ENCODE data around the gene NEMP1.
"Not testable (repeated sequence)": the region's sequence is repeated elsewhere in the genome, so short reads cannot be mapped to it uniquely, and the experiment has no call there.

Gene NEMP1

GRCh38 chr12:57072661-57073060, 5.9 kb downstream of the NEMP1 start:
- in situ Hi-C loops (cut with MboI; ENCODE audit: low pct_unique_long_range_greater_than_20kb, low sequenced_read_pairs): no loop called here
- no peak for DNase-seq

GRCh38 chr12:57069523-57069922, 9.1 kb downstream of the NEMP1 start:
- in situ Hi-C loops (cut with MboI; ENCODE audit: low pct_unique_long_range_greater_than_20kb, low sequenced_read_pairs): no loop called here
- DNase-seq: peak; percentile 88

GRCh38 chr12:57066245-57066644, 12.3 kb downstream of the NEMP1 start:
- in situ Hi-C loops (cut with MboI; ENCODE audit: low pct_unique_long_range_greater_than_20kb, low sequenced_read_pairs): no loop called here
- no peak for DNase-seq

- in situ Hi-C loops (cut with MboI; ENCODE audit: low pct_unique_long_range_greater_than_20kb, low sequenced_read_pairs): no loop called here
- DNase-seq: no peak
Observed at GRCh38 chr12:57063991-57064685, 14.5 kb downstream of the NEMP1 start.

- DNase-seq: no peak
- in situ Hi-C loops (cut with MboI; ENCODE audit: low pct_unique_long_range_greater_than_20kb, low sequenced_read_pairs): no loop called here
Observed at GRCh38 chr12:57058454-57058853, 20.1 kb downstream of the NEMP1 start.

- no peak for DNase-seq
- in situ Hi-C loops (cut with MboI; ENCODE audit: low pct_unique_long_range_greater_than_20kb, low sequenced_read_pairs): no loop called here
Observed at GRCh38 chr12:57057067-57057751, 21.4 kb downstream of the NEMP1 start.

GRCh38 chr12:57055824-57056223, 22.8 kb downstream of the NEMP1 start:
- in situ Hi-C loops (cut with MboI; ENCODE audit: low pct_unique_long_range_greater_than_20kb, low sequenced_read_pairs): no loop called here
- DNase-seq: no peak

- in situ Hi-C loops (cut with MboI; ENCODE audit: low pct_unique_long_range_greater_than_20kb, low sequenced_read_pairs); DNase-seq: not testable (repeated sequence)
Observed at GRCh38 chr12:57053901-57054300, 24.7 kb downstream of the NEMP1 start.

- DNase-seq; in situ Hi-C loops (cut with MboI; ENCODE audit: low pct_unique_long_range_greater_than_20kb, low sequenced_read_pairs): not testable (repeated sequence)
Observed at GRCh38 chr12:57053146-57053545, 25.4 kb downstream of the NEMP1 start.

- in situ Hi-C loops (cut with MboI; ENCODE audit: low pct_unique_long_range_greater_than_20kb, low sequenced_read_pairs): no loop called here
Observed at GRCh38 chr12:57051011-57051410, 27.6 kb downstream of the NEMP1 start.

GRCh38 chr12:57049890-57050289, 28.7 kb downstream of the NEMP1 start, which contains the start of gene MYO1A:
TSS of gene MYO1A (minus strand) at chr12:57050129. CDS start at chr12:57048323, 1,806 bp downstream.
- no peak for DNase-seq
- in situ Hi-C loops (cut with MboI; ENCODE audit: low pct_unique_long_range_greater_than_20kb, low sequenced_read_pairs): no loop called here

More at GRCh38 chr12:57051011-57051410, 27.6 kb downstream of the NEMP1 start:
- DNase-seq: no peak

- in situ Hi-C loops (cut with MboI; ENCODE audit: low pct_unique_long_range_greater_than_20kb, low sequenced_read_pairs): no loop called here
- no peak for DNase-seq
Observed at GRCh38 chr12:57049119-57049446, 29.5 kb downstream of the NEMP1 start.

GRCh38 chr12:57048423-57049118, 30.0 kb downstream of the NEMP1 start:
- in situ Hi-C loops (cut with MboI; ENCODE audit: low pct_unique_long_range_greater_than_20kb, low sequenced_read_pairs): no loop called here
- no peak for DNase-seq

GRCh38 chr12:57047981-57048380, 30.6 kb downstream of the NEMP1 start:
- DNase-seq: no peak

GRCh38 chr12:57046947-57047890, 31.4 kb downstream of the NEMP1 start:
- in situ Hi-C loops (cut with MboI; ENCODE audit: low pct_unique_long_range_greater_than_20kb, low sequenced_read_pairs): no loop called here
- DNase-seq: no peak

More at GRCh38 chr12:57047981-57048380, 30.6 kb downstream of the NEMP1 start:
- in situ Hi-C loops (cut with MboI; ENCODE audit: low pct_unique_long_range_greater_than_20kb, low sequenced_read_pairs): no loop called here

- no peak for DNase-seq
- in situ Hi-C loops (cut with MboI; ENCODE audit: low pct_unique_long_range_greater_than_20kb, low sequenced_read_pairs): no loop called here
Observed at GRCh38 chr12:57046086-57046791, 32.4 kb downstream of the NEMP1 start.

GRCh38 chr12:57044889-57045288, 33.7 kb downstream of the NEMP1 start:
- DNase-seq: no peak
- in situ Hi-C loops (cut with MboI; ENCODE audit: low pct_unique_long_range_greater_than_20kb, low sequenced_read_pairs): no loop called here

- DNase-seq: no peak
- in situ Hi-C loops (cut with MboI; ENCODE audit: low pct_unique_long_range_greater_than_20kb, low sequenced_read_pairs): no loop called here
Observed at GRCh38 chr12:57044468-57044867, 34.1 kb downstream of the NEMP1 start.

GRCh38 chr12:57042695-57043094, 35.9 kb downstream of the NEMP1 start:
- in situ Hi-C loops (cut with MboI; ENCODE audit: low pct_unique_long_range_greater_than_20kb, low sequenced_read_pairs): no loop called here
- no peak for DNase-seq
